ENCODE measurements around the gene RBM34.
"Not testable (repeated sequence)": the region's sequence is repeated elsewhere in the genome, so short reads cannot be mapped to it uniquely, and the experiment has no call there.

Gene RBM34

DNA sequence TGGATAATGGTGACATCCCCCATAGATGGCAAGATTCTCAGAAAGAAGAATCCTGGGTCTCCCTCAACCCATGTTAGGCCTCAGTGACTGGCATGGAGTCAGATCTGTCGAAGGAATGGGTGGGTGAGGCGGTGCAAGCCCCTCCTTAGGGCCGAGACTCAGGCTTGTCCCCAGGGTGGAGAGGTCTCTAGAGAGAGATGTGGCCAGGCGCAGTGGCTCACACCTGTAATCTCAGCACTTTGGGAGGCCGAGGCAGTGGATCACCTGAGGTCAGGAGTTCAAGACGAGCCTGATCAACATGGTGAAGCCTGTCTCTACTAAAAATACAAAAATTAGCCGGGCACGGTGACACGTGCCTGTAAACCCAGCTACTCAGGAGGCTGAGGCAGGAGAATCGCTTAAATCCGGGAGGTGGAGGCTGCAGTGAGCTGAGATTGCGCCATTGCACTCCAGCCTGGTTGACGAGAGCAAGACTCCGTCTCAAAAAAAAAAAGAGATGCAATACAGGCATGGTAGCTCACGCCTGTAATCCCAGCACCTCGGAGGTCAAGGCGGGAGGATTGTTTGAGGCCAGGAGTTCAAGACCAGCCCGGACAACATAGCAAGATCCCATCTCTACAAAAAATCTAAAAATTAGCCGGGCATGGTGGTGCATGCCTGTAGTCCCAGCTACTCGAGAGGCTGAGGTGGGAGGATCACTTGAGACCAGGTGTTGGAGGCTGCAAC lies 69.6 kb downstream of the RBM34 start:
- not testable (repeated sequence) for DNase-seq

- no peak for DNase-seq
Measured at GRCh38 chr1:235090406-235091069, 70.5 kb downstream of the RBM34 start.

DNA sequence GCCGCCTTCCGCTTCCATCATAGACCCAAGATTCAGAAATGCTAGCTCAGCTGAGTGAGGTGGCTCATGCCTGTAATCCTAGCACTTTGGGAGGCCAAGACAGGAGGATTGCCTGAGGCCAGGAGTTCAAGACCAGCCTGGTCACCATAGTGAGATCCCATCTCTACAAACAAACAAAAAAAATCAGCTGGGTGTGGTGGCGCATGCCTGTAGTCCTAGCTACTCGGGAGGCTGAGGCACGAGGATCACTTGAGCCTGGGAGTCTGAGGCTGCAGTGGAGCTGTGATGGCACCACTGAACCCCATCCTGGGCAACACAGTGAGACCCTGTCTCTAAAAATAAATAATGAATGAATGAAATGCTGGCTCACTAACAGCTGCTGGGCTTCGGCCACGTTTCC lies 72.1 kb downstream of the RBM34 start:
- DNase-seq, result no peak

DNA sequence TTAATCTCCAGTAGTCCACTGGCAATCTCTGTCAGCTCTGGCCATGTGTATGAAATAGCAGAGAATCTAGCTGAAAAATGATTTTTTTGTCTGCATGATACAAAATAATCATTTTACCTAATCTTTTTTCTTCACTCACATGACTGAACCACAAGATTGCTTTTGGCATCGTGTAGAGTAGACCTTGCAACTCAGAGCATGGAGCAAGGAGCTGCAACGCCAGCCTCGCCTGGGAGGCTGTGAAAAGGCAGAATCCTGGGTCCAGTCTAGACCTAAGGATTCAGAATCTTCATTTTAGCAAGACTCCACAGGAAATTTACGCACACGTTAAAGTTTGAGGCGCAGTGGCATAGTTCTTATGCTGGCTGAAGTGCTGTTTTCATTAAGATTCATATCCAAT lies 72.6 kb downstream of the RBM34 start:
- no peak for DNase-seq

- no peak for DNase-seq
Measured at GRCh38 chr1:235087906-235088305, 73.1 kb downstream of the RBM34 start.

GRCh38 chr1:235085411-235086117 lies 75.5 kb downstream of the RBM34 start:
- not testable (repeated sequence) for DNase-seq
